ENCODE measurements around the gene SPTBN4.

DNA sequence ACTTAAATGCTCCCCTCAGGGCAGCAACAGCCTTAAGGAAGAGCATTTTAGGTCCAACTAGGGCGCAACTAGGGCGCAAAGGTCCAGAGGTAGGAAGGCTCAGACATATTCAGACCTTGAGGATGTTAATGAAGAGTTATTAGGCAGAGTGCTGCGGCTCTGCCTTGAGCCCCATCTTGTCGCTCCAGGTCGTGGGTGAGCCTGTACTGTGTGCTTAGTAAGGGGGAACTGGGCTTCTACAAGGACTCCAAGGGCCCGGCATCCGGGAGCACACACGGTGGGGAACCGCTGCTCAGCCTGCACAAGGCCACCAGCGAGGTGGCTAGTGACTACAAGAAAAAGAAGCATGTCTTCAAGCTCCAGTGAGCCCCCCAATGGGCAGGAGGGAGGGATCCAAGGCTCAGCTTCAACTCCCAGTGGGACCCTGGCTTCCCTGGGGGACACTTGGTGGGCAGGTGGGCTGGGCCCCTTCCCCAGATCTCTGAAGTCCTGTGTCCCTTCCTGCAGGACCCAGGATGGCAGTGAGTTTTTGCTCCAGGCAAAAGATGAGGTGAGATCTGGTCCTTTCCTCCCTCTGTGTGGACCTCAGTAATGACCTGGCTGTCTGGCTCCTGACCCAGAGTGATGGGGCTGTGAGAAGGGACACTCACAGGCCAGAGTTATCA lies 105.2 kb downstream of the SPTBN4 start:
- TF ChIP-seq, protein P1, sequence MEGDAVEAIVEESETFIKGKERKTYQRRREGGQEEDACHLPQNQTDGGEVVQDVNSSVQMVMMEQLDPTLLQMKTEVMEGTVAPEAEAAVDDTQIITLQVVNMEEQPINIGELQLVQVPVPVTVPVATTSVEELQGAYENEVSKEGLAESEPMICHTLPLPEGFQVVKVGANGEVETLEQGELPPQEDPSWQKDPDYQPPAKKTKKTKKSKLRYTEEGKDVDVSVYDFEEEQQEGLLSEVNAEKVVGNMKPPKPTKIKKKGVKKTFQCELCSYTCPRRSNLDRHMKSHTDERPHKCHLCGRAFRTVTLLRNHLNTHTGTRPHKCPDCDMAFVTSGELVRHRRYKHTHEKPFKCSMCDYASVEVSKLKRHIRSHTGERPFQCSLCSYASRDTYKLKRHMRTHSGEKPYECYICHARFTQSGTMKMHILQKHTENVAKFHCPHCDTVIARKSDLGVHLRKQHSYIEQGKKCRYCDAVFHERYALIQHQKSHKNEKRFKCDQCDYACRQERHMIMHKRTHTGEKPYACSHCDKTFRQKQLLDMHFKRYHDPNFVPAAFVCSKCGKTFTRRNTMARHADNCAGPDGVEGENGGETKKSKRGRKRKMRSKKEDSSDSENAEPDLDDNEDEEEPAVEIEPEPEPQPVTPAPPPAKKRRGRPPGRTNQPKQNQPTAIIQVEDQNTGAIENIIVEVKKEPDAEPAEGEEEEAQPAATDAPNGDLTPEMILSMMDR (IDR thresholded peaks at IDR 0.05) = no peak
- no peak for TF ChIP-seq POLR2A (IDR thresholded peaks at IDR 0.05)
